AG10803 (cell line): ENCODE results near the gene IFFO2.

Experiments used
- DNase-seq: peaks from one replicate; pipeline ENCODE4 v3.0.0; 2010; ENCODE audit warnings: low read depth
- H3K4me3 ChIP-seq: 2 replicates; pipeline ENCODE4 v1.5.1; 2011; ENCODE audit warnings: mild to moderate bottlenecking, low read length, control low read depth
- CTCF ChIP-seq: conservative IDR thresholded peaks from 2 replicates; pipeline ENCODE4 v1.5.1; 2011; ENCODE audit warnings: mild to moderate bottlenecking, low read length, control low read depth, inconsistent platforms

IFFO2 gene

GRCh38 chr1:18919956-18920355 is 36.5 kb downstream of the IFFO2 start:
- DNase-seq, result no peak
- H3K4me3 ChIP-seq, result no peak overlapping the region
- TF ChIP-seq CTCF, result no peak

GRCh38 chr1:18919197-18919905 is 37.1 kb downstream of the IFFO2 start:
- H3K4me3 ChIP-seq, result no peak overlapping the region
- TF ChIP-seq CTCF, result no peak
- DNase-seq, result no peak

- H3K4me3 ChIP-seq, result no peak overlapping the region
- DNase-seq, result no peak
- TF ChIP-seq CTCF, result no peak
Measured at GRCh38 chr1:18918417-18918816, 38.1 kb downstream of the IFFO2 start.

GRCh38 chr1:18917071-18917799 is 39.2 kb downstream of the IFFO2 start:
- H3K4me3 ChIP-seq, result no peak overlapping the region
- TF ChIP-seq CTCF, result no peak
- no peak for DNase-seq

- TF ChIP-seq CTCF, result no peak
- no peak for DNase-seq
- no peak overlapping the region for H3K4me3 ChIP-seq
Measured at GRCh38 chr1:18915341-18915740, 41.1 kb downstream of the IFFO2 start.

GRCh38 chr1:18913065-18913835 is 43.2 kb downstream of the IFFO2 start:
- DNase-seq, result peak; percentile 78
- TF ChIP-seq CTCF, result peak; percentile 94
- no peak overlapping the region for H3K4me3 ChIP-seq

GRCh38 chr1:18912550-18912949 is 43.9 kb downstream of the IFFO2 start:
- TF ChIP-seq CTCF, result no peak
- DNase-seq, result no peak
- H3K4me3 ChIP-seq, result no peak overlapping the region
